ENCODE measurements around the gene TRIM14. TPM values are rescaled to one million over a fixed set of nuclear protein-coding genes. Genes with fewer than 3 reads are reported as not detected.

The TRIM14 gene
- total and polyA plus RNA-seq, 2 of the 13 experiments (the other 11 are each of a cell fraction or from before 2014, with no cell fraction given) = 9.2 to 13.0 TPM

- TF ChIP-seq, protein P1, sequence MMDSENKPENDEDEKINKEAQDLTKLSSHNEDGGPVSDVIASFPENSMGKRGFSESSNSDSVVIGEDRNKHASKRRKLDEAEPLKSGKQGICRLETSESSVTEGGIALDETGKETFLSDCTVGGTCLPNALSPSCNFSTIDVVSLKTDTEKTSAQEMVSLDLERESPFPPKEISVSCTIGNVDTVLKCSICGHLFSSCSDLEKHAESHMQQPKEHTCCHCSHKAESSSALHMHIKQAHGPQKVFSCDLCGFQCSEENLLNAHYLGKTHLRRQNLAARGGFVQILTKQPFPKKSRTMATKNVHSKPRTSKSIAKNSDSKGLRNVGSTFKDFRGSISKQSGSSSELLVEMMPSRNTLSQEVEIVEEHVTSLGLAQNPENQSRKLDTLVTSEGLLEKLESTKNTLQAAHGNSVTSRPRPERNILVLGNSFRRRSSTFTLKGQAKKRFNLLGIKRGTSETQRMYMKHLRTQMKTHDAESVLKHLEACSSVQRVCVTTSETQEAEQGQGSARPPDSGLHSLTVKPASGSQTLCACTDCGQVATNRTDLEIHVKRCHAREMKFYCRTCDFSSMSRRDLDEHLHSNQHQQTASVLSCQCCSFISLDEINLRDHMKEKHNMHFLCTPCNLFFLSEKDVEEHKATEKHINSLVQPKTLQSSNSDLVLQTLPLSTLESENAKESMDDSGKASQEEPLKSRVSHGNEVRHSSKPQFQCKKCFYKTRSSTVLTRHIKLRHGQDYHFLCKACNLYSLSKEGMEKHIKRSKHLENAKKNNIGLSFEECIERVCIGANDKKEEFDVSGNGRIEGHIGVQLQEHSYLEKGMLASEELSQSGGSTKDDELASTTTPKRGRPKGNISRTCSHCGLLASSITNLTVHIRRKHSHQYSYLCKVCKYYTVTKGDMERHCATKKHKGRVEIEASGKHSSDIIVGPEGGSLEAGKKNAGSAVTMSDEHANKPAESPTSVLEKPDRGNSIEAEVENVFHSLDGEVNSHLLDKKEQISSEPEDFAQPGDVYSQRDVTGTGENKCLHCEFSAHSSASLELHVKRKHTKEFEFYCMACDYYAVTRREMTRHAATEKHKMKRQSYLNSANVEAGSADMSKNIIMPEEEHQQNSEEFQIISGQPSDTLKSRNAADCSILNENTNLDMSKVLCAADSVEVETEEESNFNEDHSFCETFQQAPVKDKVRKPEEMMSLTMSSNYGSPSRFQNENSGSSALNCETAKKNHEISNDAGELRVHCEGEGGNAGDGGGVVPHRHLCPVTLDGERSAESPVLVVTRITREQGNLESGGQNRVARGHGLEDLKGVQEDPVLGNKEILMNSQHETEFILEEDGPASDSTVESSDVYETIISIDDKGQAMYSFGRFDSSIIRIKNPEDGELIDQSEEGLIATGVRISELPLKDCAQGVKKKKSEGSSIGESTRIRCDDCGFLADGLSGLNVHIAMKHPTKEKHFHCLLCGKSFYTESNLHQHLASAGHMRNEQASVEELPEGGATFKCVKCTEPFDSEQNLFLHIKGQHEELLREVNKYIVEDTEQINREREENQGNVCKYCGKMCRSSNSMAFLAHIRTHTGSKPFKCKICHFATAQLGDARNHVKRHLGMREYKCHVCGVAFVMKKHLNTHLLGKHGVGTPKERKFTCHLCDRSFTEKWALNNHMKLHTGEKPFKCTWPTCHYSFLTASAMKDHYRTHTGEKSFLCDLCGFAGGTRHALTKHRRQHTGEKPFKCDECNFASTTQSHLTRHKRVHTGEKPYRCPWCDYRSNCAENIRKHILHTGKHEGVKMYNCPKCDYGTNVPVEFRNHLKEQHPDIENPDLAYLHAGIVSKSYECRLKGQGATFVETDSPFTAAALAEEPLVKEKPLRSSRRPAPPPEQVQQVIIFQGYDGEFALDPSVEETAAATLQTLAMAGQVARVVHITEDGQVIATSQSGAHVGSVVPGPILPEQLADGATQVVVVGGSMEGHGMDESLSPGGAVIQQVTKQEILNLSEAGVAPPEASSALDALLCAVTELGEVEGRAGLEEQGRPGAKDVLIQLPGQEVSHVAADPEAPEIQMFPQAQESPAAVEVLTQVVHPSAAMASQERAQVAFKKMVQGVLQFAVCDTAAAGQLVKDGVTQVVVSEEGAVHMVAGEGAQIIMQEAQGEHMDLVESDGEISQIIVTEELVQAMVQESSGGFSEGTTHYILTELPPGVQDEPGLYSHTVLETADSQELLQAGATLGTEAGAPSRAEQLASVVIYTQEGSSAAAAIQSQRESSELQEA (CRISPR knock-in tag; IDR thresholded peaks at IDR 0.05; ENCODE audit: not compliant biosample characterization) = no peak
- no peak for TF ChIP-seq REL (CRISPR knock-in tag; conservative IDR thresholded peaks at IDR 0.05)
- no peak for TF ChIP-seq ZFP37 (CRISPR knock-in tag; IDR thresholded peaks at IDR 0.05; ENCODE audit: borderline replicate concordance)
- peak; percentile 85 for TF ChIP-seq ZNF629 (CRISPR knock-in tag; conservative IDR thresholded peaks at IDR 0.05)
- TF ChIP-seq ZNF547 (CRISPR knock-in tag; IDR thresholded peaks at IDR 0.05) = no peak
- no peak for TF ChIP-seq ISX (CRISPR knock-in tag; conservative IDR thresholded peaks at IDR 0.05)
- 0 out of 2 replicates have a peak, but pooled peaks have one; percentile 15 for TF ChIP-seq TSC22D2 (CRISPR knock-in tag; IDR thresholded peaks at IDR 0.05; ENCODE audit: borderline replicate concordance)
- TF ChIP-seq, protein P2, sequence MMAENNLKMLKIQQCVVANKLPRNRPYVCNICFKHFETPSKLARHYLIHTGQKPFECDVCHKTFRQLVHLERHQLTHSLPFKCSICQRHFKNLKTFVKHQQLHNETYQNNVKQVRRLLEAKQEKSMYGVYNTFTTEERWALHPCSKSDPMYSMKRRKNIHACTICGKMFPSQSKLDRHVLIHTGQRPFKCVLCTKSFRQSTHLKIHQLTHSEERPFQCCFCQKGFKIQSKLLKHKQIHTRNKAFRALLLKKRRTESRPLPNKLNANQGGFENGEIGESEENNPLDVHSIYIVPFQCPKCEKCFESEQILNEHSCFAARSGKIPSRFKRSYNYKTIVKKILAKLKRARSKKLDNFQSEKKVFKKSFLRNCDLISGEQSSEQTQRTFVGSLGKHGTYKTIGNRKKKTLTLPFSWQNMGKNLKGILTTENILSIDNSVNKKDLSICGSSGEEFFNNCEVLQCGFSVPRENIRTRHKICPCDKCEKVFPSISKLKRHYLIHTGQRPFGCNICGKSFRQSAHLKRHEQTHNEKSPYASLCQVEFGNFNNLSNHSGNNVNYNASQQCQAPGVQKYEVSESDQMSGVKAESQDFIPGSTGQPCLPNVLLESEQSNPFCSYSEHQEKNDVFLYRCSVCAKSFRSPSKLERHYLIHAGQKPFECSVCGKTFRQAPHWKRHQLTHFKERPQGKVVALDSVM (CRISPR knock-in tag; IDR thresholded peaks at IDR 0.05) = peak; percentile 90; the same call in 1 of the 2 replicates
- peak; percentile 19; the same call in 1 of the 2 replicates for TF ChIP-seq KDM5B (CRISPR knock-in tag; IDR thresholded peaks at IDR 0.05; ENCODE audit: borderline replicate concordance)
- TF ChIP-seq, protein P3, sequence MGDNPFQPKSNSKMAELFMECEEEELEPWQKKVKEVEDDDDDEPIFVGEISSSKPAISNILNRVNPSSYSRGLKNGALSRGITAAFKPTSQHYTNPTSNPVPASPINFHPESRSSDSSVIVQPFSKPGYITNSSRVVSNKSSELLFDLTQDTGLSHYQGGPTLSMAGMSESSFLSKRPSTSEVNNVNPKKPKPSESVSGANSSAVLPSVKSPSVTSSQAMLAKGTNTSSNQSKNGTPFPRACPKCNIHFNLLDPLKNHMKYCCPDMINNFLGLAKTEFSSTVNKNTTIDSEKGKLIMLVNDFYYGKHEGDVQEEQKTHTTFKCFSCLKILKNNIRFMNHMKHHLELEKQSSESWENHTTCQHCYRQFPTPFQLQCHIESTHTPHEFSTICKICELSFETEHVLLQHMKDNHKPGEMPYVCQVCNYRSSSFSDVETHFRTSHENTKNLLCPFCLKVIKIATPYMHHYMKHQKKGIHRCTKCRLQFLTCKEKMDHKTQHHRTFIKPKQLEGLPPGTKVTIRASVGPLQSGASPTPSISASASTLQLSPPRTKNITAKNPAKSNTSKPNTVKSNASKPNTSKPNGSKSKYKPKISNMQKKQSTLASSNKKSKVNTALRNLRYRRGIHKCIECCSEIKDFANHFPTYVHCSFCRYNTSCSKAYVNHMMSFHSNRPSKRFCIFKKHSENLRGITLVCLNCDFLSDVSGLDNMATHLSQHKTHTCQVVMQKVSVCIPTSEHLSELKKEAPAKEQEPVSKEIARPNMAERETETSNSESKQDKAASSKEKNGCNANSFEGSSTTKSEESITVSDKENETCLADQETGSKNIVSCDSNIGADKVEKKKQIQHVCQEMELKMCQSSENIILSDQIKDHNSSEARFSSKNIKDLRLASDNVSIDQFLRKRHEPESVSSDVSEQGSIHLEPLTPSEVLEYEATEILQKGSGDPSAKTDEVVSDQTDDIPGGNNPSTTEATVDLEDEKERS (CRISPR knock-in tag; IDR thresholded peaks at IDR 0.05) = 0 out of 2 replicates have a peak, but pooled peaks have one; percentile 38
- TF ChIP-seq ZNF580 (CRISPR knock-in tag; IDR thresholded peaks at IDR 0.05; ENCODE audit: borderline replicate concordance, low read depth) = peak; percentile 52; the same call in 1 of the 2 replicates
- TF ChIP-seq HOXA9 (CRISPR knock-in tag; IDR thresholded peaks at IDR 0.05; ENCODE audit: borderline replicate concordance) = no peak
Measured at GRCh38 chr9:98146101-98146991, 27.3 kb upstream of the TRIM14 start (continued).

Measured in HepG2 (cell line).